GM18861 (cell line): ENCODE results near the gene AP4S1.
"Not testable (repeated sequence)": the region's sequence is repeated elsewhere in the genome, so short reads cannot be mapped to it uniquely, and the experiment has no call there.

Source experiments
- ATAC-seq: cut with Tn5 transposase; IDR thresholded peaks from one replicate; pipeline ENCODE4 v1.9.1; 2021; ENCODE audit not compliant: unreplicated experiment

Gene AP4S1

GRCh38 chr14:31042300-31042699 lies 16.9 kb downstream of the AP4S1 start:
- no peak for ATAC-seq

DNA sequence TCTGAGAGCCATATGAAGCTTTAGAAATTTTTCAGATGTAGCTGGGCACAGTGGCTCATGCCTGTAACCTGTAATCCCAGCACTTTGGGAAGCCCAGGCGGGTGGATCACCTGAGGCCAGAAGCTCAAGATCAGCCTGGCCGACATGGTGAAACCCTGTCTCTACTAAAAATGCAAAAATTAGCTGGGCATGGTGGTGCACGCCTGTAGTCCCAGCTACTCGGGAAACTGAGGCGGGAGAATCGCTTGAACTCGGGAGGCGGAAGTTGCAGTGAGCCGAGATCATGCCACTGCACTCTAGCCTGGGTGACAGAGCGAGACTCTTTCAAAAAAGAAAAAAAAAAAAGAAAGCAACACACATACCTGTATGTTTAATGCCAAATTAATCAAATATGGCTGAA lies 17.4 kb downstream of the AP4S1 start:
- not testable (repeated sequence) for ATAC-seq

DNA sequence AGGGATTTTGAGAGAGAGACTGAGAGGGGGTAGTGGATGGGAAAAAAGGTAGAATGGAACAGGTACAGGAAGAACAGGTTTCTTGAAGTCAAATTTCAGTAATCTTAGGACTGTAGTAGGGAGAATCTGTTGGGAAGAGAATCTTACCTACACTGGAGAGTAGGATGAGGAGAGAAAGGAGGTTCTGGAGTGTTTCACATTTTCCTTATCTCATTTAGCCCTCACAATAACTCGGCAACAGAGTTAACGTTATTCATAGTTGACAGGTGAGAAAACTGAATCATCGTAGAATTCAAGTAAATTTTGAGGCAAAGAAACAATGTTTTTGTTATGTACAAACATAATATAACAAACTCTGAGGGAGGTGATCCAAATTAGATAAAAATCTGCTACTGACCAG lies 17.9 kb downstream of the AP4S1 start:
- no peak for ATAC-seq

GRCh38 chr14:31045501-31046080 lies 20.1 kb downstream of the AP4S1 start:
- no peak for ATAC-seq

GRCh38 chr14:31047503-31047902 lies 22.1 kb downstream of the AP4S1 start:
- ATAC-seq, result no peak

GRCh38 chr14:31051023-31051422 lies 25.6 kb downstream of the AP4S1 start:
- ATAC-seq, result no peak

- ATAC-seq, result no peak
These were observed 26.1 kb downstream of the AP4S1 start for GRCh38 chr14:31051511-31051910.

- not testable (repeated sequence) for ATAC-seq
These were observed 27.6 kb downstream of the AP4S1 start for GRCh38 chr14:31052905-31053586.

GRCh38 chr14:31057035-31057434 lies 31.6 kb downstream of the AP4S1 start:
- ATAC-seq, result no peak

DNA sequence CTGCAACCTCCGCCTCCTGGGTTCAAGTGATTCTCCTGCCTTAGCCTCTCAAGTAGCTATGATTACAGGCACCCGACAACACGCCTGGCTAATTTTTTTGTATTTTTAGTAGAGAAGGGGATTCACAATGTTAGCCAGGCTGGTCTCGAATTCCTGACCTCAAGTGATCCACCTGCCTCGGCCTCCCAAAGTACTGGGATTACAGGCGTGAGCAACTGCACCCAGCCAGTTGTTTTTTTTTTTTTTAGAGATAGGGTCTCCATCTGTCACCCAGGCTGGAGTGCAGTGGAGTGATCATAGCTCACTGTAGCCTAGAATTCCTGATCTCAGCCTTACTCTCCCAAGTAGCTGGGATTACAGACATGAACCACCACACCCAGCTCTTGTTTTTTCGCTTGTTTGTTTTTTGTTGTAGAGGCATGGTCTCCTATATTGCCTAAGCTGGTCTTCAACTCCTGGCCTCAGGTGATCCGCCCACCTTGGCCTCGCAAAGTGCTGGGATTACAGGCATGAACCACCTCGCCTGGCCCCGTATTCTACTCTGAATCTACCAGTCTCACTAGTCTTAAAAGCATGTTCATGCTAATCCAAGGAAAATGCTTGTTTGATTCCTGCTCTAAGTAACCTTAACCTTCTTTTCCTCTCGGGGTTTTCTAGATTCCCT lies 32.4 kb downstream of the AP4S1 start:
- ATAC-seq, result no peak

- no peak for ATAC-seq
These were observed 33.9 kb downstream of the AP4S1 start for GRCh38 chr14:31059152-31059924.

- ATAC-seq, result no peak
These were observed 34.9 kb downstream of the AP4S1 start for GRCh38 chr14:31060253-31060875.

DNA sequence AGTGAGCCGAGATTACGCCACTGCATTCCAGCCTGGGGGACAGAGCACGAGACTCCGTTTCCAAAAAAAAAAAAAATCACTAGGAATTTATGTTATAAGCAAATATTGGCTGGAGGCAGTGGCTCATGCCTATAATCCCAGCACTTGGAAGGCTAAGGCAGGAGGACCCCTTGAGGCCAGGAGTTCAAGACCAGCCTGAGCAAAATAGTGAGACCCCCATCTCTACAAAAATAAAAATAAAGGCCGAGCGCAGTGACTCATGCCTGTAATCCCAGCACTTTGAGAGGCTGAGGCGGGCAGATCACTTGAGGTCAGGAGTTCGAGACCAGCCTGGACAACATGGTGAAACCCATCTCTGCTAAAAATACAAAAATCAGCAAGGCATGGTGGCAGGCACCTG lies 37.5 kb downstream of the AP4S1 start:
- ATAC-seq, result not testable (repeated sequence)

DNA sequence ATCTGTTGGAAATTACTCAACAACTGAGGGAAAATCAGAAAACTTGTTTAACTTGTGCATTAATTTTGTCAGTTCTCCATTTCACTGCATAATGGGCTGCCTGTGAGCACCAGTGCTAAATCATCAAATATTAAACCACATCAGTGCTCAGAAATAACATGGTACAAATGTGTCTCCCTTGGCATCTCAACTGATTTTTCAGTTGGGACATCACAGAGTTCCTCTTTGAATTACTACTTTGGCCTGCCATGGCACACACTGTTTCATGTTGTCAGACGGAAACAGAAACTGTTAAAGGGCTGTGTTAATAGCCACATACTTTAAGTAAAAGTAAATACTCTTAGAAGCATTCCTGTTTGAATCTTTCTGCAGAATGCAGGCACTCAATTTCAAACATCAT lies 42.8 kb downstream of the AP4S1 start:
- ATAC-seq, result peak; percentile 46

DNA sequence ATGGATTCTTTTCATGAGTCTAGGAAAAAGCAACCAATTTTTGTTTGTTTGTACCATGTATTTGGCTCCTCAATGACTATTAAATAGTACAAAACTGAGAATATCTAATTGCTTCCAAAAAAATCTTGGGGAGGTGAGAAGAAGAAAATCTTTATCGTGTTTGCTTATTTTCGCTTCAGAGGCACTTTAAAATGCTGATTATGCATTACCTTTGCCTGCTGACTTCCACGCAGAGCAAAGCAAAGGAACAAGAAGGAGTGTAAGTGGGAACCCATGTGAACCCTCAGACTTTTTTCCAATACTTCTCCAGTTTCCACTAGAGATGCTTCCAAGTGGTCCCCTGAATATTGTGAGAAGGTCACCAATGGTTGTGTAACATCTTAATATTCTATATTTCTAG lies 43.9 kb downstream of the AP4S1 start:
- no peak for ATAC-seq

DNA sequence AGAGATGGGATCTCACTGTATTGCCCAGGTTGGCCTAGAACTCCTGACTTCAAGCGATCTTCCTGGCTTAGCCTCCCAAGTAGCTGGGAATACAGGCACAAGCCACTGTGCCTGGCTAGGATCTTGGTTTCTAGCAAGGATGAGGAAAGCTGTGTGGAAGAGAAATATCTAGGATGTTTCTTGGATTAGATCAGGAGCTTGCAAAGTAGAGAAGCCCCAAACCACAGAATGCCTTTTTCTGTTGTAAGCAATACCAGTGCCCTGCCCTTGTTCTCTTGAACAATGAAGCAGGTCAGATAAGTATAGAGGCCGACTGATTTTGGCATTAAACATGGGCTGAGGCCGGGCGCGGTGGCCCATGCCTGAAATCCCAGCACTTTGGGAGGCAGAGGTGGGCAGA lies 45.0 kb downstream of the AP4S1 start:
- no peak for ATAC-seq

DNA sequence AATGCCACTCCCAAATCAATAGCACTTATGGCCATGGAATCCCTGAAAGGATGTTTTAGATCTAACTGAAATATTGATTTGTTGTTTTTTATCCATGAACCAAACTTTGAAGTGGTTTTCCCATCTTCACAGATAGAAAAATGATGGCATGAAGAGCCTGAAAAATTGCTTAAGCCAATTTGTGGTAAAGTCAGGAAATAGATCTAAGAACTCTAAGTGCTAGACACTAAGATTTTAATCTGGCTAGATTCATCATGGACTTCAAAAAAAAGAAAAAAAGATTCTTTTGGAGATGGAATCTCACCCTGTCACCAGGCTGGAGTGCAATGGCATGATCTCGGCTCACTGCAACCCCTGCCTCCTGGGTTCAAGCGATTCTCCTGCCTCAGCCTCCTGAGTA lies 45.7 kb downstream of the AP4S1 start:
- ATAC-seq, result no peak

DNA sequence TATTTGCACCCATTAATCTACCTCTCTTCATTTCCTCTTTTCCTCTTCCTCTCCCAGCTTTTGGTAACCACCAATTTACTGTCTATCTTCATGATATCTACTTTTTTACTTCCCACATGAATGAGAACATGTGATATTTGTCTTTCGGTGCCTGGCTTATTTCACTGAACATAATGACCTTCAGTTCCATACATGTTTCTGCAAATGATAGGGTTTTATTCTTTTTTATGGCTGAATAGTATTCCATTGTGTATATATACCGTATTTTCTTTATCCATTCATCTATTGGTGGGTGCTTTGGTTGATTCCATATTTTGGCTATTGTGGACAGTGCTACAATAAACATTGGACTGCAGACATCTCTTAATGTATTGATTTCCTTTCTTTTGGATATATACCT lies 49.7 kb downstream of the AP4S1 start:
- ATAC-seq, result no peak

DNA sequence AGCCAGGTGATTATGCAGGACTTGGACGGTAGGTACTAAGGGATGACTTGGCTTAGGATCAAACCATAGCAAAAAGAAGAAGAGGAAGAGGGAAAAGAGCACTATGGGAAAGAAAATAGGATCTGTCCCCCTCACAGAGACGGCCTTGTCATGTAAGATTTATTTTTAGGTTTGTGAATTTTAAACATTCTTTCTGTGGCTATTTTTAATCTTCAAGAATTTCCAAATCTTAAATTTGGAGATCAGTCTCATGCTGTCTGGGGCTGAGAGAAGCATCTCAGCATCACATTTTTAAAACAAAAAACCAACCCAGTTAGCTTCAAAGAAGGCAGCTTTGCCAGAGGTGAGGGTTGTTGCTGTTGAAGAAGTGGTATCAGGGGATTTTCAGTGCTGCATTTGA lies 53.3 kb downstream of the AP4S1 start:
- no peak for ATAC-seq

GRCh38 chr14:31080056-31080455 lies 54.6 kb downstream of the AP4S1 start:
- no peak for ATAC-seq

DNA sequence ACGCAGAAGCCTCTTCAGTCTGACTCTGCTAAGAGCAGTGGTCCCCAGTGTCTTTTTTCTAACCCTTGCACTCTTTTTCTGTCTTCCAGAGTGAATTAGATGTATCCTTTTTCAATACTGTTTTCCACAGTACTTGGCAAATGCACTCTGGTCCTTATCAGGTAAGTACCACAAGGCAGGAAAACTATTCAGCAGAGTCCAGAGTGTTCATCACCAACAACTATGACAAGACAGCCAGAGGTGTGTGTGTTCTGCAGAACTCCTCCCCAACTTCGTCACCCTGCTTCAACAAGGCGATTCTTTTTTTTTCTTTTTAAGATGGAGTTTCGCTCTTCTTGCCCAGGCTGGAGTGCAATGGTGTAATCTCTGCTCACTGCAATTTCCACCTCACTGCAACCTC lies 55.0 kb downstream of the AP4S1 start:
- no peak for ATAC-seq
